ENCODE results near the gene MVD.

DNA sequence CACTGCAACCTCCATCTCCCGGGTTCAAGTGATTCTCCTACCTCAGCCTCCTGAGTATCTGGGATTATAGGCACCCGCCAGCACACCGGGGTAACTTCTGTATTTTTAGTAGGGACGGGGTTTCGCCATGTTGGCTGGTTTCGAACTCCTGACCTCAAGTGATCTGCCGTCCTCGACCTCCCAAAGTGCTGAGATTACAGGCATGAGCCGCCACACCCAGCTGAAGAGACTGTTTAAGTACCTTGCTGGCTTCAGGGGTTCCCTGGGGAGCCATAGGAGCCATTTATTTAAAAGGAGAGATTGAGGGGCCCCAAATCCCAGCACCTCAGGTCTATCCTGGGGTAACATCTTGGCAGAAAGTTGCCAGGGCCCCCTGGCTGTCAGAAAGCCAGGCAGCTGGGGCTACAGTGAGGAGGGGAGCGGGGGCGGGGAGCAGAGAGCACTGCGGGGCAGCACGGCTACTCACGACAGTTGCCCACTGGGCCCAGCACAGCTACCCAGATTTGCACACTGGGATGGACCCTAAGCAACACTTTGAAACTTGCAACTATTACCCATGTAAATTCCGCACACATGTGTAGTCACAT, 21.8 kb upstream of the MVD start:
- TF ChIP-seq, protein P1, sequence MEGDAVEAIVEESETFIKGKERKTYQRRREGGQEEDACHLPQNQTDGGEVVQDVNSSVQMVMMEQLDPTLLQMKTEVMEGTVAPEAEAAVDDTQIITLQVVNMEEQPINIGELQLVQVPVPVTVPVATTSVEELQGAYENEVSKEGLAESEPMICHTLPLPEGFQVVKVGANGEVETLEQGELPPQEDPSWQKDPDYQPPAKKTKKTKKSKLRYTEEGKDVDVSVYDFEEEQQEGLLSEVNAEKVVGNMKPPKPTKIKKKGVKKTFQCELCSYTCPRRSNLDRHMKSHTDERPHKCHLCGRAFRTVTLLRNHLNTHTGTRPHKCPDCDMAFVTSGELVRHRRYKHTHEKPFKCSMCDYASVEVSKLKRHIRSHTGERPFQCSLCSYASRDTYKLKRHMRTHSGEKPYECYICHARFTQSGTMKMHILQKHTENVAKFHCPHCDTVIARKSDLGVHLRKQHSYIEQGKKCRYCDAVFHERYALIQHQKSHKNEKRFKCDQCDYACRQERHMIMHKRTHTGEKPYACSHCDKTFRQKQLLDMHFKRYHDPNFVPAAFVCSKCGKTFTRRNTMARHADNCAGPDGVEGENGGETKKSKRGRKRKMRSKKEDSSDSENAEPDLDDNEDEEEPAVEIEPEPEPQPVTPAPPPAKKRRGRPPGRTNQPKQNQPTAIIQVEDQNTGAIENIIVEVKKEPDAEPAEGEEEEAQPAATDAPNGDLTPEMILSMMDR (IDR thresholded peaks at IDR 0.05; ENCODE audit: low read length) = no peak
- TF ChIP-seq EZH2 (IDR thresholded peaks at IDR 0.05; ENCODE audit: borderline replicate concordance, low read length) = no peak

All from OCI-LY1 (cell line).